Fibroblast of lung (primary cell): ENCODE results near the gene ARRDC2.

ENCODE experiments used
- CTCF ChIP-seq, 2 donors: IDR thresholded peaks in 1 of 2; conservative IDR thresholded peaks in 1 of 2; 1 replicate in 1 of 2; 2 replicates in 1 of 2; pipeline ENCODE4 v1.5.1; 2011 to 2012; ENCODE audit warnings: low read length in 2 of 2, control low read depth in 1 of 2, inconsistent platforms in 1 of 2, low read depth in 1 of 2, mild to moderate bottlenecking in 1 of 2
- EZH2 ChIP-seq: IDR thresholded peaks from 2 replicates; pipeline ENCODE4 v1.5.1; 2012; ENCODE audit warnings: low read length, control low read depth, mild to moderate bottlenecking; ENCODE audit errors: missing control alignments

- TF ChIP-seq CTCF (conservative IDR thresholded peaks at IDR 0.05 in 1 of 2, IDR thresholded peaks at IDR 0.05 in 1 of 2; ENCODE audit: low read depth in 1 of 2, low read length in 2 of 2) (no peak), EZH2 (no peak)
Observed at GRCh38 chr19:18016209-18016910, 8.4 kb downstream of the ARRDC2 start.
